HG02943 (cell line): ENCODE measurements around the gene ANGPTL4.
"Not testable (repeated sequence)": the region's sequence is repeated elsewhere in the genome, so short reads cannot be mapped to it uniquely, and the experiment has no call there.

Experiments used
- ATAC-seq: cut with Tn5 transposase; IDR thresholded peaks from one replicate; pipeline ENCODE4 v1.9.1; 2021; ENCODE audit warnings: mild to moderate bottlenecking, low read depth, moderate library complexity; ENCODE audit not compliant: unreplicated experiment

The ANGPTL4 gene

GRCh38 chr19:8358948-8359347, 5.0 kb upstream of the ANGPTL4 start:
- ATAC-seq, result no peak

GRCh38 chr19:8360196-8360595, 3.8 kb upstream of the ANGPTL4 start:
- no peak for ATAC-seq

GRCh38 chr19:8361921-8362793, 1.8 kb upstream of the ANGPTL4 start:
- no peak for ATAC-seq

GRCh38 chr19:8366121-8366581, 2.2 kb downstream of the ANGPTL4 start:
- no peak for ATAC-seq

GRCh38 chr19:8366961-8367326, 3.0 kb downstream of the ANGPTL4 start:
- ATAC-seq, result no peak

- ATAC-seq, result no peak
These were observed 3.5 kb downstream of the ANGPTL4 start for GRCh38 chr19:8367327-8368001.

GRCh38 chr19:8370176-8371010, 6.4 kb downstream of the ANGPTL4 start:
- ATAC-seq, result no peak

DNA sequence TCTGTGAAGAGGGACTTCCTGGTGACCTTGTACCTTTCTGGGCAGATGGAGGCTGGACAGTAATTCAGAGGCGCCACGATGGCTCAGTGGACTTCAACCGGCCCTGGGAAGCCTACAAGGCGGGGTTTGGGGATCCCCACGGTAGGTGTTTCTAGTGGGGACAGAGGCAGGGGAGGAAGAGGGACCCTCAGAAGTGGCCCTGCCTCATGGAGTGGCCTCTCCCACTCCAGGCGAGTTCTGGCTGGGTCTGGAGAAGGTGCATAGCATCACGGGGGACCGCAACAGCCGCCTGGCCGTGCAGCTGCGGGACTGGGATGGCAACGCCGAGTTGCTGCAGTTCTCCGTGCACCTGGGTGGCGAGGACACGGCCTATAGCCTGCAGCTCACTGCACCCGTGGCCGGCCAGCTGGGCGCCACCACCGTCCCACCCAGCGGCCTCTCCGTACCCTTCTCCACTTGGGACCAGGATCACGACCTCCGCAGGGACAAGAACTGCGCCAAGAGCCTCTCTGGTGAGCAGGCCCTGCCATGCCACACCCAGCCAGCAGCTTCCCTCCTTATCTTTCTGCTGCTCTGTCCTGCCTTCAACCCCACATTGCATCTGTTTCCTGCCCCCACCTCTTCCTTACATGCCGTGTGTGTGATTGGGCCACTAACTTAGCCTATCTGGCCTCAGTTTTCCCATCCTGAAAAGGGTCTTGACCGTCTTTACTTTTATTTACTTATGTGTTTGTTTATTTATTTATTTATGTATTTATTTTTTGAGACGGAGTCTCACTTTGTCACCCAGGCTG, 7.3 kb downstream of the ANGPTL4 start:
- no peak for ATAC-seq

- no peak for ATAC-seq
These were observed 10.2 kb downstream of the ANGPTL4 start for GRCh38 chr19:8373867-8374813.

DNA sequence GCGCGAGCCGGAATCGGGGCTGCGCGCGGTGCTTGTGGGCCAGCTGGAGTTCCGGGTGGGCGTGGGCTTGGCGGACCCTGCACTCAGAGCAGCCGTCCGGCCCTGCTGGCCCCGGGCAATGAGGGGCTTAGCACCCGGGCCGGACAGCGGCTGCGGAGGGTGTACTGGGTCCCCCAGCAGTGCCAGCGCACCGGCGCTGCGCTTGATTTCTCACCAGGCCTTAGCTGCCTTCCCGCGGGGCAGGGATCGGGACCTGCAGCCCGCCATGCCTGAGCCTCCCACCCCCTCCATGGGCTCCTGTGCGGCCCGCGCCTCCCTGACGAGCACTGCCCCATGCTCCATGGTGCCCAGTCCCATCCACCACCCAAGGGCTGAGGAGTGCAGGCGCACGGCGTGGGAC, 11.8 kb downstream of the ANGPTL4 start:
- ATAC-seq, result not testable (repeated sequence)

DNA sequence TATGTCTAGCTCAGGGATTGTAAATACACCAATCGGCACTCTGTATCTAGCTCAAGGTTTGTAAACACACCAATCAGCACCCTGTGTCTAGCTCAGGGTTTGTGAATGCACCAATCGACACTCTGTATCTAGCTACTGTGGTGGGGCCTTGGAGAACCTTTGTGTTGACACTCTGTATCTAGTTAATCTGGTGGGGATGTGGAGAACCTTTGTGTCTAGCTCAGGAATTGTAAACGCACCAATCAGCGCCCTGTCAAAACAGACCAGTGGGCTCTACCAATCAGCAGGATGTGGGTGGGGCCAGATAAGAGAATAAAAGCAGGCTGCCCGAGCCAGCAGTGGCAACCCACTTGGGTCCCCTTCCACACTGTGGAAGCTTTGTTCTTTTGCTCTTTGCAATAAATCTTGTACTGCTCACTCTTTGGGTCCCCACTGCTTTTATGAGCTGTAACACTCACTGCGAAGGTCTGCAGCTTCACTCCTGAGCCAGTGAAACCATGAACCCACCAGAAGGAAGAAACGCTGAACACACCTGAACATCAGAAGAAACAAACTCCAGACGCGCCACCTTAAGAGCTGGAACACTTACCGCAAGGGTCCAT, 12.5 kb downstream of the ANGPTL4 start:
- ATAC-seq, result not testable (repeated sequence)

DNA sequence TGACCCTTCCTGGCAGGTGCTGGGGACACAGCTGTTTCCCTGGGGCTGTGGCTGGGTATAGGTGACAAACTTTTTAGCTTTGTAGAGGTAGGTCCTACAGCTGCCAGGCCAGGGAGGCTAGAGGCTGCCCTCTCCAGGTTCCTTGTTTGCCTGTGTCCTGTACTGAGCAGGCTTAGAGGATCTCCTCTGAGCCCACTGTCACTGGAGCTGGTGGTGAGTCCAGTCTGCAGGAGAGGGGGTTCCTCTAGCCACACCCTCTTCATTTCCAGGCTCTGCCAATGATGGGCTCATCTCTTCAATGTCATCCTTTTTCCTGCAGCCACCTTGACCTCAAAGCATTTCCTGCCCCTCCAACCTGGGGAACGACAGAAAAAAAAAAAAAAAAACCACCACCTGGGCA, 13.6 kb downstream of the ANGPTL4 start:
- no peak for ATAC-seq

GRCh38 chr19:8379156-8379891, 15.4 kb downstream of the ANGPTL4 start:
- not testable (repeated sequence) for ATAC-seq

- ATAC-seq, result not testable (repeated sequence)
These were observed 20.6 kb downstream of the ANGPTL4 start for GRCh38 chr19:8384569-8384968.

- not testable (repeated sequence) for ATAC-seq
These were observed 21.1 kb downstream of the ANGPTL4 start for GRCh38 chr19:8385103-8385502.

- not testable (repeated sequence) for ATAC-seq
These were observed 21.6 kb downstream of the ANGPTL4 start for GRCh38 chr19:8385566-8385965.

DNA sequence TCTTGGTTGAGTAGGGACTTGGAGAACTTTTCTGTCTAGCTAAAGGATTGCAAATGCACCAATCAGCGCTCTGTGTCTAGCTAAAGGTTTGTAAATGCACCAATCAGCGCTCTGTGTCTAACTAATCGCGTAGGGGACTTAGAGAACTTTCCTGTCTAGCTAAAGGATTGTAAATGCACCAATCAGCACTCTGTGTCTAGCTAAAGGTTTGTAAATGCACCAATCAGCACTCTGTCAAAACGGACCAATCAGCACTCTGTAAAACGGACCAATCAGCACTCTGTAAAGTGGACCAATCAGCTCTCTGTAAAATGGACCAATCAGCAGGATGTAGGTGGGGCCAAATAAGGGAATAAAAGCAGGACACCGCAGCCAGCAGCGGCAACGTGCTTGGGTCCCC, 22.5 kb downstream of the ANGPTL4 start:
- not testable (repeated sequence) for ATAC-seq

GRCh38 chr19:8386990-8387389, 23.0 kb downstream of the ANGPTL4 start:
- ATAC-seq, result no peak
